GM12873 (cell line): ENCODE data around the gene SORT1.

ENCODE experiments used
- TF ChIP-seq, protein P1 (sequence below): IDR thresholded peaks from 2 replicates; pipeline ENCODE4 v1.5.1; 2012; ENCODE audit warnings: low read depth, mild to moderate bottlenecking, moderate library complexity, low read length, control low read depth; ENCODE audit not compliant: insufficient read depth; ENCODE audit errors: missing control alignments

Gene SORT1

DNA sequence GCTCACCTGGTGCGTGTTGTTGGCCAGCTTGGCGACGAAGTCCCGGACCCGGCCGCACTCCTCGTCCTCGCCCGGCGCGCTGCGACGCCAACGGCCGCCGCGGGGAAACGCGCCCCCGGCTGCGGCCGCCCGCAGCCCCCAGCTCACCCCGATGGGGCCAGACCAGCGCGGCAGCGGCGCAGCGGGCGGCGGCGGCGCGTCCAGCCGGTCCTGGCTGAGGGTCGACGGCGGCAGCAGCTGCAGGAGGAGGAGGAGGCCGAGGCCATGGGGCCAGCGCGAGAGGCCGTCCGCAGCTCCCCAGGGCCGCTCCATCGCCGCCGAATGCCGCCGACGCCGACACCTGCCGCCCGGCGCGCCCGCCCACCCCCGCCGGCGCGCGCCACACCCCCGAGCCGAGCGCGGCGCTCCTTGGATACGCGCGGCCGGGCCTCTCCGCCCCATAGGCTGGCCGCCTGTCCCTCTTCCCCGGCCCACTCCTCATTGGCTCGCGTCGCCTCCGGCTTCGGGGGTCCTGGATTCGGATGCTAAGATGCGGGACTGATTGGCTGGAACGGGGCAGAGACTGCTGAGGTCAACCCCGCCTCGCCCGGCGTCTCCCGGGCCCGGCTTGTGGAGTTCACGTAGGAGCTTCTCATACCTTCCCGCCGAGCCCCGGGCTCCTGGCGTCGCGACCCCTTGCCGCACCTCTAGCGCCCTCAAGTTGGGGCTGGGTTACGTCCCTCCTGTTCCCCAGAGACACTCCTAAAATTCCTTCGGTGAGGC, at the start of gene SORT1:
TSS of gene SORT1 (minus strand) at position 338 of the 762 bp plus-strand sequence. CDS start at position 312, 26 bp downstream.
- TF ChIP-seq, protein P1, sequence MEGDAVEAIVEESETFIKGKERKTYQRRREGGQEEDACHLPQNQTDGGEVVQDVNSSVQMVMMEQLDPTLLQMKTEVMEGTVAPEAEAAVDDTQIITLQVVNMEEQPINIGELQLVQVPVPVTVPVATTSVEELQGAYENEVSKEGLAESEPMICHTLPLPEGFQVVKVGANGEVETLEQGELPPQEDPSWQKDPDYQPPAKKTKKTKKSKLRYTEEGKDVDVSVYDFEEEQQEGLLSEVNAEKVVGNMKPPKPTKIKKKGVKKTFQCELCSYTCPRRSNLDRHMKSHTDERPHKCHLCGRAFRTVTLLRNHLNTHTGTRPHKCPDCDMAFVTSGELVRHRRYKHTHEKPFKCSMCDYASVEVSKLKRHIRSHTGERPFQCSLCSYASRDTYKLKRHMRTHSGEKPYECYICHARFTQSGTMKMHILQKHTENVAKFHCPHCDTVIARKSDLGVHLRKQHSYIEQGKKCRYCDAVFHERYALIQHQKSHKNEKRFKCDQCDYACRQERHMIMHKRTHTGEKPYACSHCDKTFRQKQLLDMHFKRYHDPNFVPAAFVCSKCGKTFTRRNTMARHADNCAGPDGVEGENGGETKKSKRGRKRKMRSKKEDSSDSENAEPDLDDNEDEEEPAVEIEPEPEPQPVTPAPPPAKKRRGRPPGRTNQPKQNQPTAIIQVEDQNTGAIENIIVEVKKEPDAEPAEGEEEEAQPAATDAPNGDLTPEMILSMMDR = no peak

DNA sequence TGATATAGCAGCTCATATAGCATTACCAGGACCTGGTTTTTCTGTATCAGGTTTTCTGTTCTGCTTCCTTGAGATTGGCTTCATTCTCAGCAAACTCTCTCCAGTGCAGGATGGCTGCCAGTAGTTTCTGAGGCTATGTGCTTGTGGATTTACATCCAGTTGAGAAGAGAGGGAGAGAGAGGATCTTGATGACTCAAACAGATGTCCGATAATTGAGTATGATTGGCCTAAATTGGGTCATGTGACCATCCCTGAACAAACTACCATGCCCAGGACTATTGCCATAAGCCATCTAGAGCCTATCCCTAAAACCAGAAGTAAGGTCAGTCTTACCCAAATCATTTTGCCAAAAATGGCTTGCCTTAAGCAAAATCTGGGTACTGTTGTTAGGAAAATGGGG, 46.6 kb upstream of the SORT1 start:
- TF ChIP-seq, protein P1 = no peak

DNA sequence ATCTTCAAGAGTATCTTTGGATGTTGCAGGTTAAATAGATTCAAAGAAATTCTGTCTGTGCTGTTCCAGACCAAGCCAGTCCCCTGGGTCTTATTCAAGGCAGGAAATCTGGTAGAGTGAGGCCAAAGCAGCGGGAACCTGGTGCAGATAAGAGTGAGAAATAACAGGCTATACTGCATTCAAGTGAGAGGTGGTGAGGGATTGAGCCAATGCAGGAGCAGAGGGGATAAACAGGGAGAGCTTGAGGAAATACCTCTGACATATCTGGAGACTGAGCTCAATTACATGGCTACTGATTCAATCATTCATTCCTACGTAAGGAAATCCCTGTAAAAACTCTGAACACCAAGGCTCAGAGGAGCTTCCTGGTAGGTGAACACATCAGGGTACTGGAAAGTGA, 45.8 kb upstream of the SORT1 start:
- TF ChIP-seq, protein P1 = no peak

DNA sequence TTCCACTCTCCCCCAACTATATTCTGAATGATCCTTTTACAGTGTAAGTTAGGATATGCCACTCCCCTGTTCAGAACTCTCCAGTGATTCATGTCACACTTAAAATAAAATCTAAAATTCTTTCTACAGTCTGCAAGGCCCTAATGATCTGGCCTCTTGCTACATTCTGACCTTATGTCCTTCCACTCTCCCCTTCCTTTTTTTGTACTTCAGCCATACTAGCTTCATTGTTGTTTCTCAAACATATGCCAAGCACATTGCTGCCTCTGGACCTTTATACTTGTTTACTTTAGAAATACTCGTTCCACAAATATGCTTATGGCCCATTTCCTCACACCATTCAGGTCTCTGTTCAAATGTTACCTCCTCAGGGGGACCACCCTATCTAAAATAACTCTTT, 43.4 kb upstream of the SORT1 start:
- TF ChIP-seq, protein P1 = no peak

DNA sequence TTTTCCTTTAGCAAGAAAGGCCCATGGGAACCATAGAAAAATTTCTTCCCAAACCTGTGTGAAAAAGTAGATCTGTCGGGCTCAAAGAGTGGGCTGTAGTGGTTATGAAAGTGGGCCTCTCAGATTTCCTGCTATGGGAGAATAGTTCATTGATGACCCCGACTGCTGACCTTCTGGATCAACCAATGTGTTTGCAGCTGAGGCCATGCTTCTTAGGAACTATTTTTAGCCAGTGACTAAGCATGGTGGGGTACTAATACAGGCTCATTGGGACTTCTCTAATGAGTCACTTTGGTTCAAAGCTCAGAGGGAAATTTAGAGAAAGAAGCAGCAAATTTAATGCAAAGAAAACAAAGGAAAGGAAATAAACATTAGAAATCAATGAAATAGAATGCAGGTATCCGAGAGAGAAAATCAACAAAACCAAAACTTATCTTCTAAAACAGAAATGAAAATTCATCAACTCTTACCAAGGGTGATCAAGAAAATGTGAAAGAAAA, 41.1 kb upstream of the SORT1 start:
- TF ChIP-seq, protein P1 = no peak

DNA sequence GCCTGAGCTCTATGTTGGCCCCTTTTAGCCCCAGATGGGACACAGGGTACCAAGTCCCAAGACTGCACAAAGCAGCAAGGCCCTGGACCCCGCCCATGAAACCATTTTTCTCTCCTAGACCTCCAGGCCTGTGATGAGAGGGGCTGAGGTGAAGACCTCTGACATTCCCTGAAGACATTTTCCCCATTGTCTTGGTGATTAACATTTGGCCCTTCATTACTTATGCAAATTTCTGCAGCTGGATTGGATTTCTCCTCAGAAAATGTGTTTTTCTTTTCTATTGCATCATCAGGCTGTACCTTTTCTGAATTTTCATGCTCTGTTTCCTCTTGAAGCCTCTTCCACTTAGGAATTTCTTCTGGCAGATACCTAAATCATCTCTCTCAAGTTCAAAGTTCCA, 36.8 kb upstream of the SORT1 start:
- TF ChIP-seq, protein P1 = no peak

DNA sequence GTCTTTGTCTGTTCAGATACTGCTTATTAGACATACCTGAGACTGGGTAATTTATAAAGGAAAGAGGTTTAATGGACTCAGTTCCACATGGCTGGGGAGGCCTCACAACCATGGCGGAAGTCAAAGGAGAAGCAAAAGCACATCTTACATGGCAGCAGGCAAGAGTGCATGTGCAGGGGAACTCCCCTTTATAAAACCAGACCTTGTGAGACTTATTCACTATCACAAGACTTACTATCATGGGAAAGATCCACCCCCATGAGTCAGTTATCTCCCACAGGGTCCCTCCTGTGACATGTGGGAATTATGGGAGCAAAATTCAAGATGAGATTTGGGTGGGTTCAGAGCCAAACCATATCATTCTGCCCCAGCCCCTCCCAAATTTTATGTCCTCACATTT, 35.6 kb upstream of the SORT1 start:
- TF ChIP-seq, protein P1 = no peak
